ENCODE measurements around the gene ANKS3. TPM values are rescaled to one million over a fixed set of nuclear protein-coding genes. Genes with fewer than 3 reads are reported as not detected.
A peak's percentile ranks its signal among the peaks of the same experiment; 100 is the strongest.

ANKS3 gene, protein sequence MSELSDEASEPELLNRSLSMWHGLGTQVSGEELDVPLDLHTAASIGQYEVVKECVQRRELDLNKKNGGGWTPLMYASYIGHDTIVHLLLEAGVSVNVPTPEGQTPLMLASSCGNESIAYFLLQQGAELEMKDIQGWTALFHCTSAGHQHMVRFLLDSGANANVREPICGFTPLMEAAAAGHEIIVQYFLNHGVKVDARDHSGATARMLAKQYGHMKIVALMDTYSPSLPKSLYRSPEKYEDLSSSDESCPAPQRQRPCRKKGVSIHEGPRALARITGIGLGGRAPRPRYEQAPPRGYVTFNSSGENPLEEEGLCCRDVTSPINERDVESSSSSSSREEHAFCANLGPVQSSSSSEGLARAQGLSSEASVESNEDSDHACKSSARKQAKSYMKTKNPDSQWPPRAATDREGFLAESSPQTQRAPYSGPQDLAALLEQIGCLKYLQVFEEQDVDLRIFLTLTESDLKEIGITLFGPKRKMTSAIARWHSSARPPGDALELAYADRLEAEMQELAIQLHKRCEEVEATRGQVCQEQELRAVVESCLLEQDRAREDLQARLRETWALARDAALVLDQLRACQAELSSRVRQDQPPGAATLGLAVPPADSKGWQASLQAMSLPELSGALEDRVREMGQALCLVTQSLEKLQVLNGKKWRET
- polyA plus RNA-seq: 10 to 100 TPM in 1 of 2 donors, 1 to 10 TPM in 1; 9.3 to 26.8 TPM

- 0 to 1% methylated on average over 65 to 70 of the region's 70 CpGs for WGBS, 2 donors
Observed at GRCh38 chr16:4734063-4734729, at the start of gene ANKS3, which contains the start of gene DNAAF8. Gene ANKS3, minus strand, starts transcription at chr16:4734271. Its CDS starts 4,122 bp downstream, at chr16:4730149. Gene DNAAF8, plus strand, starts transcription at chr16:4734537. Its CDS starts 1,978 bp downstream, at chr16:4736515.

DNA sequence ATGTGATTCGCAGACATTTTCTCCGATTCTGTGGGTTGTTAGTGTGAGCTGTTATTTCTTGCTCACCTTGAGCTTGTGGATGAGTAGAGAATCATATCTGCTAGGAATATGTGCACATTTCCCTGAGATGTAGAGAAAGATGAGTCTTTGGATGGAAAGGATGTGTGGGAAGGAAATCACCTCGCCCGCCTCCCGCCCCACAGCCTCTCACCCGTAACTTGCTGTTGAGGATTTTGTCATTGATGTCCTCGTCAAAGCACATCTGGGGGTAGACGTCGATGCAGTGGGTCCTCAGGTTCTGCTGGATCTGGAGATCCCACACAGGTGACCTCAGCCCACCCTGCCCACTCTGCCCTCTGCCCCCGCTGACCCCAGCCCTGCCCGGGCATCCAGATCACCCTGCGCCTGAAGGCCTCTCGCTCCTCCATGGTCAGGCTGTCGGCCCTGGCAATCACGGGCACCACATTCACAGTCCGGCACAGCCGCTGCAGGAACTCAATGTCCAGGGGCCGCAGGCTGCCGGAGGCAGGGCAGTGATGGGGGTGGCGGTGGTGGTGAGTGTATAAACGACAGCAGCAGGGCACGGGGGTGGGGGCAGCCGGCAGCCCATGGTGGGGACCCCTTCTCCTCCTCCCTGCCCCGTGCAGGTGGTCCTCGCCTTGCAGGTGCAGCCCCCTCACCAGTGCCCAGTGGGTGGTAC, 49.3 kb upstream of the ANKS3 start:
- H3K36me3 ChIP-seq (ENCODE audit: control insufficient read depth in 2 of 2, insufficient read depth in 2 of 2, low read length in 1 of 2): no peaks in the 10 kb centered on the region
- H3K27me3 ChIP-seq (ENCODE audit: control insufficient read depth in 1 of 2, insufficient read depth in 2 of 2, low read length in 2 of 2): no peaks in the 10 kb centered on the region
- no peak overlapping the region for H3K27ac ChIP-seq (ENCODE audit: low read depth in 2 of 2, low read length in 1 of 2)
- no peak overlapping the region for H3K4me3 ChIP-seq (ENCODE audit: low read depth in 1 of 2, low read length in 2 of 2)
- H3K4me1 ChIP-seq (ENCODE audit: control insufficient read depth in 2 of 2, insufficient read depth in 2 of 2, low read length in 1 of 2): no peaks in the 10 kb centered on the region
- 89 to 90% methylated on average over 23 to 25 of the region's 25 CpGs for WGBS, 2 donors
- H3K9me3 ChIP-seq (ENCODE audit: control insufficient read depth in 2 of 2, insufficient read depth in 1 of 2, low read depth in 1 of 2, low read length in 1 of 2): no peaks in the 10 kb centered on the region

More at GRCh38 chr16:4734063-4734729, at the start of gene ANKS3, which contains the start of gene DNAAF8:
- no peaks in the 10 kb centered on the region for H3K27me3 ChIP-seq (ENCODE audit: control insufficient read depth in 1 of 2, insufficient read depth in 2 of 2, low read length in 2 of 2)
- peaks cover 0 to 6% of the 10 kb centered on the region in 2 donors for H3K4me1 ChIP-seq (ENCODE audit: control insufficient read depth in 2 of 2, insufficient read depth in 2 of 2, low read length in 1 of 2)
- H3K36me3 ChIP-seq (ENCODE audit: control insufficient read depth in 2 of 2, insufficient read depth in 2 of 2, low read length in 1 of 2): peaks cover 0 to 8% of the 10 kb centered on the region in 2 donors
- H3K27ac ChIP-seq (ENCODE audit: low read depth in 2 of 2, low read length in 1 of 2): peak within 1 kb of the TSS; percentile 71 to 89
- H3K9me3 ChIP-seq (ENCODE audit: control insufficient read depth in 2 of 2, insufficient read depth in 1 of 2, low read depth in 1 of 2, low read length in 1 of 2): no peaks in the 10 kb centered on the region
- peak within 1 kb of the TSS; percentile 90 to 94 for H3K4me3 ChIP-seq (ENCODE audit: low read depth in 1 of 2, low read length in 2 of 2)

DNA sequence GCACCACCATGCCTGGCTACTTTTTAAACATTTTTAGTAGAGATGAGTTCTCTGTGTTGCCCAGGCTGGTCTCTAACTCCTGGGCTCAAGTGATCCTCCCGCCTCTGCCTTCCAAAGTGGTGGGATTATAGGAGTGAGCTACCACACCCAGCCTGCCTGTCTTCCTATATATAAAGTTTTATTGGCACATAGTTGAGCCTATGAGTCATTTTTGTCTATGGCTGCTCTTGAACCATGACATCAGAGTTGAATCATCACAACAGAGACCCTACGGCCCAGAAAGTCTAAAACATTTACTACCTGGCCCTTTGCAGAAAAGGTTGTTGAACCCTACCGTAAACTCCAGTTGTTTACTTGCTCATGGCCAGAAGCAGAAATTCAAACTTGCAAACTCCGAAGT, 46.2 kb upstream of the ANKS3 start:
- Histone ChIP-seq H3K27ac (ENCODE audit: low read depth in 2 of 2, low read length in 1 of 2) (no peak overlapping the region), H3K4me1 (ENCODE audit: control insufficient read depth in 2 of 2, insufficient read depth in 2 of 2, low read length in 1 of 2) (no peaks in the 10 kb centered on the region), H3K9me3 (ENCODE audit: control insufficient read depth in 2 of 2, insufficient read depth in 1 of 2, low read depth in 1 of 2, low read length in 1 of 2) (no peaks in the 10 kb centered on the region), H3K4me3 (ENCODE audit: low read depth in 1 of 2, low read length in 2 of 2) (no peak overlapping the region), H3K36me3 (ENCODE audit: control insufficient read depth in 2 of 2, insufficient read depth in 2 of 2, low read length in 1 of 2) (no peaks in the 10 kb centered on the region), H3K27me3 (ENCODE audit: control insufficient read depth in 1 of 2, insufficient read depth in 2 of 2, low read length in 2 of 2) (no peaks in the 10 kb centered on the region)
- WGBS, 2 donors: 70 to 73% methylated on average over 4 of the region's 4 CpGs

- 88 to 90% methylated on average over 5 of the region's 5 CpGs for WGBS, 2 donors
- no peaks in the 10 kb centered on the region for H3K36me3 ChIP-seq (ENCODE audit: control insufficient read depth in 2 of 2, insufficient read depth in 2 of 2, low read length in 1 of 2)
- no peaks in the 10 kb centered on the region for H3K27me3 ChIP-seq (ENCODE audit: control insufficient read depth in 1 of 2, insufficient read depth in 2 of 2, low read length in 2 of 2)
- no peak overlapping the region for H3K27ac ChIP-seq (ENCODE audit: low read depth in 2 of 2, low read length in 1 of 2)
- H3K4me1 ChIP-seq (ENCODE audit: control insufficient read depth in 2 of 2, insufficient read depth in 2 of 2, low read length in 1 of 2): no peaks in the 10 kb centered on the region
- H3K4me3 ChIP-seq (ENCODE audit: low read depth in 1 of 2, low read length in 2 of 2): no peak overlapping the region
- H3K9me3 ChIP-seq (ENCODE audit: control insufficient read depth in 2 of 2, insufficient read depth in 1 of 2, low read depth in 1 of 2, low read length in 1 of 2): no peaks in the 10 kb centered on the region
Observed at GRCh38 chr16:4778050-4778392, 44.0 kb upstream of the ANKS3 start.

- Histone ChIP-seq H3K27ac (ENCODE audit: low read depth in 2 of 2, low read length in 1 of 2) (no peak overlapping the region), H3K27me3 (ENCODE audit: control insufficient read depth in 1 of 2, insufficient read depth in 2 of 2, low read length in 2 of 2) (no peaks in the 10 kb centered on the region), H3K36me3 (ENCODE audit: control insufficient read depth in 2 of 2, insufficient read depth in 2 of 2, low read length in 1 of 2) (no peaks in the 10 kb centered on the region), H3K9me3 (ENCODE audit: control insufficient read depth in 2 of 2, insufficient read depth in 1 of 2, low read depth in 1 of 2, low read length in 1 of 2) (no peaks in the 10 kb centered on the region), H3K4me3 (ENCODE audit: low read depth in 1 of 2, low read length in 2 of 2) (no peak overlapping the region), H3K4me1 (ENCODE audit: control insufficient read depth in 2 of 2, insufficient read depth in 2 of 2, low read length in 1 of 2) (no peaks in the 10 kb centered on the region)
- 85 to 86% methylated on average over 17 of the region's 17 CpGs for WGBS, 2 donors
Observed at GRCh38 chr16:4777339-4778049, 43.4 kb upstream of the ANKS3 start.

GRCh38 chr16:4776141-4776705, 42.2 kb upstream of the ANKS3 start:
- Histone ChIP-seq H3K27me3 (ENCODE audit: control insufficient read depth in 1 of 2, insufficient read depth in 2 of 2, low read length in 2 of 2) (no peaks in the 10 kb centered on the region), H3K36me3 (ENCODE audit: control insufficient read depth in 2 of 2, insufficient read depth in 2 of 2, low read length in 1 of 2) (no peaks in the 10 kb centered on the region), H3K4me1 (ENCODE audit: control insufficient read depth in 2 of 2, insufficient read depth in 2 of 2, low read length in 1 of 2) (no peaks in the 10 kb centered on the region), H3K9me3 (ENCODE audit: control insufficient read depth in 2 of 2, insufficient read depth in 1 of 2, low read depth in 1 of 2, low read length in 1 of 2) (no peaks in the 10 kb centered on the region), H3K4me3 (ENCODE audit: low read depth in 1 of 2, low read length in 2 of 2) (no peak overlapping the region), H3K27ac (ENCODE audit: low read depth in 2 of 2, low read length in 1 of 2) (no peak overlapping the region)
- 92 to 96% methylated on average over 2 of the region's 2 CpGs for WGBS, 2 donors

DNA sequence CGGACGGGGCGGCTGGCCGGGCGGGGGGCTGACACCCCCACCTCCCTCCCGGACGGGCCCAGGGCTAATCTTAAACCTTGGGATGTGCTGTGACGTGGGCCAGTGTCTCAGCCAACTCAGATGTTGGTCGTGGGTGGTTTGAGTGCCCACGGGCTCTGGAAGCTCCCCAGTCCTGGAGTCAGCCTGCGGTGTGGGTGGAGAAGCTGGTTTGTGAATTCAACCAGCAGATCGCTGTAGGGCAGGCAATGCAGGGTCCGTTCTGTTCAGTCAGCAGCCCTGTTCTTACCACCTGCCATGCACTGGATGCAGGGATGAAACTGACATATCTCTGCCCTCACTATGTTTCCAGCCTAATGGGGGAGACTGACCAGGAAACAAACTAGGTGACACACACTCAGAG, 40.9 kb upstream of the ANKS3 start:
- no peaks in the 10 kb centered on the region for H3K4me1 ChIP-seq (ENCODE audit: control insufficient read depth in 2 of 2, insufficient read depth in 2 of 2, low read length in 1 of 2)
- no peaks in the 10 kb centered on the region for H3K36me3 ChIP-seq (ENCODE audit: control insufficient read depth in 2 of 2, insufficient read depth in 2 of 2, low read length in 1 of 2)
- H3K4me3 ChIP-seq (ENCODE audit: low read depth in 1 of 2, low read length in 2 of 2): no peak overlapping the region
- no peaks in the 10 kb centered on the region for H3K27me3 ChIP-seq (ENCODE audit: control insufficient read depth in 1 of 2, insufficient read depth in 2 of 2, low read length in 2 of 2)
- 61 to 78% methylated on average over 10 to 13 of the region's 13 CpGs for WGBS, 2 donors
- no peak overlapping the region for H3K27ac ChIP-seq (ENCODE audit: low read depth in 2 of 2, low read length in 1 of 2)
- H3K9me3 ChIP-seq (ENCODE audit: control insufficient read depth in 2 of 2, insufficient read depth in 1 of 2, low read depth in 1 of 2, low read length in 1 of 2): no peaks in the 10 kb centered on the region

- Histone ChIP-seq H3K4me3 (ENCODE audit: low read depth in 1 of 2, low read length in 2 of 2) (no peak overlapping the region), H3K27me3 (ENCODE audit: control insufficient read depth in 1 of 2, insufficient read depth in 2 of 2, low read length in 2 of 2) (no peaks in the 10 kb centered on the region), H3K4me1 (ENCODE audit: control insufficient read depth in 2 of 2, insufficient read depth in 2 of 2, low read length in 1 of 2) (peaks cover 0 to 3% of the 10 kb centered on the region in 2 donors), H3K27ac (ENCODE audit: low read depth in 2 of 2, low read length in 1 of 2) (no peak overlapping the region), H3K36me3 (ENCODE audit: control insufficient read depth in 2 of 2, insufficient read depth in 2 of 2, low read length in 1 of 2) (no peaks in the 10 kb centered on the region), H3K9me3 (ENCODE audit: control insufficient read depth in 2 of 2, insufficient read depth in 1 of 2, low read depth in 1 of 2, low read length in 1 of 2) (no peaks in the 10 kb centered on the region)
- 86% methylated on average over 5 of the region's 5 CpGs for WGBS, 2 donors
Observed at GRCh38 chr16:4772351-4772750, 38.3 kb upstream of the ANKS3 start.

Data from esophagus (tissue), 2 donors.